Stimulated activated CD4-positive, alpha-beta T cell treated with anti-CD3 and anti-CD28 coated beads, Interleukin-4, amount 100 ng/mL, for 1 hour (primary cell): Measurements from ENCODE around the gene RBM42.
"Not testable (repeated sequence)": the region's sequence is repeated elsewhere in the genome, so short reads cannot be mapped to it uniquely, and the experiment has no call there.

Experiments used
- DNase-seq: peaks from one replicate; pipeline ENCODE4 v3.0.0-alpha.2; 2020

The RBM42 gene

DNA sequence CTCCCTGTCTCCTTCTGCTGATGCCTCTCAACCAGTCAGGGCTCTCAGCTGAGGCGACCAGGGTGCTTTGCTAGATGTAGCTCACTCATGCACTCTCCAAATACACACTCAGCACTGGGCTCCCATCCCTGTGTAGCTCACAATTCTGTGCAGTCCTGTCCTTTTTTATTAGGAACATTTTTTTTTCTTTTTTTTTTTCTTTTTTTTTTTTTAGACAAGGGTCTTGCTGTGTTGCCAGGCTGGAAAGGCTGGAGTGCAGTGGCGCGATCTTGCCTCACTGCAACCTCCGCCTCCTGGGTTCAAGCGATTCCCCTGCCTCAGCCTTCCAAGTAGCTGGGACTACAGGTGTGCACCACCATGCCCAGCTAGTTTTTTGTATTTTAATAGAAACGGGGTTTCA, 26.0 kb downstream of the RBM42 start:
- not testable (repeated sequence) for DNase-seq

DNA sequence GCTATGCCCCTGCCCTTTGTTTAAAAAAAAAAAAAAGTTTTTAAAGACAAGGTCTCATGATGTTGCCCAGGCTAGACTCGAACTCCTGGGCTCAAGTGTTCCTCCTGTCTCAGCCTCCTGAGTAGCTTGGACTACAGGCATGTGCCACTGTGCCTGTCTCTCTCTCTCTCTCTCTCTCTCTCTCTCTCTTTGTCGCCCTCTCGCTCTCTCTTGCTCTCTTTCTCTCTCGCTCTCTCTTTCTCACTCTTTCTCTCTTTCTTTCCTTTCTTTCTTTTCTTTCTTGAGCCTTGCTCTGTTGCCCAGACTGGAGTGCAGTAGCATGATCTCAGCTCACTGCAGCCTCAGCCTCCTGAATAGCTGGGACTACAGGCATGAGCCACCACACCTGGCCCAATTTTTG, 26.8 kb downstream of the RBM42 start:
- DNase-seq: no peak

DNA sequence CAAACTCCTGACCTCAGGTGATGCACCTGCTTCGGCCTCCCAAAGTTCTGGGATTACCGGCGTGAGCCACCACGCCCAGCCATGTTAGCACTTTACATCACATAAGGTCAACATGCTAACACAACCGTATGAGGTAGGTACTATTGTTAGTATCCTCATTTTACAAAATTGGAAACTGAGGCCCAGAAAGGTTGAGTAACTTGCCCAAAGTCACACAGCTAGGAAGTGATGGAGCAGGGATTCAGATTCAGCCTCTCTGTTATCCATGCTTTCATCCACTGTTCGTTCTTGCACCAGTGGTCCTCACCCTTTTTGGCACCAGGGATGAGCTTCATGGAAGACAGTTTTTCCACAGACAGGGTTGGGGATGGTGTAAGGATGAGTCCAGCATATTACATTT, 27.9 kb downstream of the RBM42 start:
- DNase-seq: no peak

DNA sequence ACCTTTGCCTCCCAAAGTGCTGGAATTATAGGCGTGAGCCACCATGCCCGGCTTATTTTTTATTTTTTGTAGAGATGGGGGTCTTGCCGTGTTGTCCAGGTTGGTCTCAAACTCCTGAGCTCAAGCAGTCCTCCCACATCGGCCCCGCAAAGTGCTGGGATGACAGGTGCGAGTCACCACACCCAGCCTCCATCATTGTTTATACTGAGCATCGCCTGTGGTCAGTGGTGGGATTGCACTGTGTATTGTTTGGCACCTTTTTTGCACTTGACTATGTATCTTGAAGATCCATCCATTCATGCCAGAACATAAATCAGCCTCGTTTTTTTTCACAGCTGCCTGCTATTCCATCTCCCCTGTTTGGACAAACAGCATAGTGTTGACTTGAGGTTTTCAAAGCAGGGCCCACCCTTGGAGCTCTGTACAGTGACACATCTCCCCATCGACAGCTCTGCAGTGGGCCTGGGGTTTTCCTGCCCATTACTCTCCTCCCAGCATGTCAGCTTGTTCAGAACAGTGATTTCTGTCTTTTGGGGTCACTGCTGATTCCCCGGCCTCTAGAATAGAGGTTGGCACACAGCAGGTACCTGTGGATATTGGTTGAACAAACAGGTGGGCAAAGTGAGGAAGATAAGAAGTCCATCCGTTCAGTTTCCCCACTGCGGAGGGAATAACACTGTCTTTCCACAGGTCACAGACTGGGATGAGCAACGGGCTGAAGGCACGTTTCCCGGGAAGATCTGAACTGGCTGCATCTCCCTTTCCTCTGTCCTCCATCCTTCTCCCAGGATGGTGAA, 29.3 kb downstream of the RBM42 start:
- DNase-seq: no peak

DNA sequence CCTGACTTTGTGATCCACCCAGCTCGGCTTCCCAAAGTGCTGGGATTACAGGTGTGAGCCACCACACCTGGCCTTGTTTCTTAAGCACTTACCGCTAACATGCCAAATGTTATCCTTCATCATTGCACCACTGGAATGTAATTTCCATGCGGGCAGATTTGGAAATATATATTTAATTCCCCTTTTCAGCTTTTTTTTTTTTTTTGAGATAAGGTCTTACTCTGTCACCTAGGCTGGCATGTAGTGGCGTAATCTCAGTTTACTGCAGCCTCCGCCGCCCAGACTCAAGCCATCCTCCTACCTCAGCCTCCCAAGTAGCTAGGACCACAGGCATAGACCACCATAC, 33.1 kb downstream of the RBM42 start:
- DNase-seq: no peak

DNA sequence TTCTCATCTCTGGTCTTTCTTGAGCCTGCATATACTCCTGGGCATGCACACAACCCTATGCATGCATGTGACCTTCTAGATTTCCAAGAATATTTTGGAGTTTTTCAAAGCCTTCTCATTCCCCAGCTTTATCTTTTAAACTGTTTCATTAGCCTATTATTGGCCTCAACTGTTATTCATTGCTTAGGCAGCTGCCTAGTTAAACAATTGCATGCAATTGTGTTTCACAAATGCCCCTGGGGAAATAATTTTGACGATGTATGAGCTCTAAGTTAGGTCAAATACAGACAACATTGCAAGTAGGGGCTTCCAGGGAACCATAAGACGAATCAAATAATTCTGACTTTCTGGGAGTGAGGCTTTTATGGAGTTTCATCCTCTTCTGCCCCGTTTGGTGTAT, 35.1 kb downstream of the RBM42 start:
- no peak for DNase-seq

DNA sequence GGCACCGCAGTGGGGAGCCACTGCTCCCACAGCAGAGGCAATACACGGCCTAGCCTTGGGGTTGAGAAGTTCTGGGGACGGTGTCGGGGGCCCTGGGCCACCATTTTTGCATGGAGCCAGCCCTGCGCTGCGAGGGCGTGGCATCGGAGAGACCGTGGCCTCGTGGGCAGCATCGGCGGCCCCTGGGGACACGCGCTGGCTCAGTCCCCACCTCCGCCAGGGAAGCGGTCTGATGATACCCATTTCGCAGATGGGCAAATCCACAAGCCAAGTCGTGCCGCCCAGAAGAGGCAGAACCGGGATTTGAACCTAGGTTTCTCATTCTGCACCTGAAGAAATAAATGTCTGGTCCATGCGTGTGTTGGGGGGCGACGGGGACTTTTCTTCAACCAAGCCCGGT, 36.3 kb downstream of the RBM42 start:
- no peak for DNase-seq

DNA sequence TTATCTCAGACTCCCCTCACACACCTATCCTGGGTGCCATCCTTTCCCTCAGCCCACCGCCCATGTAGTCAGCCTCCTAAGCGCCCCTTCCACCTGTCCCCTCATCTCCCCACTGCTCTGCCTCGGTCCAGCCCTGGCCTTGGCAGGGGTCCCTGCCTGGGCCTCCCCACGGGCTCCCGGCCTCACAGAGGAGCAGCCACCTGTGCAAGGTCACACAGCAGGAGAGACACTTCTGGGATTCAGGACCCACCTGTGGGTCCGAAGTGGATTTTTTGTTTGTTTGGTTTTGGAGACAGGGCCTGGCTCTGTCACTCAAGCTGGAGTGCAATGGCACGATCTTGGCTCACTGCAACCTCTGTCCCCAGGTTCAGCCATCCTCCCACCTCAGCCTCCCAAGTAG, 36.8 kb downstream of the RBM42 start:
- no peak for DNase-seq

DNA sequence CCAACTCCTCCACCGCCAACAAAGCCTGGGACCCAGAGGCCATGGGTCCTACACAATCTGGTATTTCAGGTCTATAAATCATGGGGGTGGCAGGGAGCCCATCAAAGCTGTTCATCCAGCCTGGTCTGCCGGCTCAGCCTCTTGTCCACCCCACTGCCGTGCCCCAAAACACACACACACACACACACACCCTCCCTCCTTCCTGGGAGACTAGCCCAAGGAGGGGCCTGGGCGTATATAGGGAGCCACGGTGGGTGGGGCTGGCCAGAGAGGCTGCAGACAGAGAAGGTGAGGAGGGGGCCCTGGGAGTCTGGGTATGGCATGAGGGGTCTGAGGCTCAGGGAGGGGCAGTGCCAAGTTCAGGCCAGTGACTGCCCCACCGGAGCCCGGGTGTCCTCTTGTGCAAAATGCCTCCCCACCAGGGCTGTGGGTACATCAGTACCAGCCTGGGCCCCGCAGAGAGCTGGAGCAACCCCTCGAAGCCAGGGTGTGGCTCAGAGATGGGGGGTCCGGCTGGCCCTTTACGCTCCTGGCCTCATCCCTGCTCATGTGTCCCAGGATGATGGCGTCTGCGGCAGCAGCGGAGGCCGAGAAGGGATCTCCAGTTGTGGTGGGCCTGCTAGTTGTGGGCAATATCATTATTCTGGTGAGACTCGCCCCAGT, 37.5 kb downstream of the RBM42 start, which contains the start of gene UPK1A:
UPK1A (plus strand) TSS at position 267 of the 663 bp plus-strand sequence; CDS start at position 563, 296 bp downstream.
- no peak for DNase-seq

DNA sequence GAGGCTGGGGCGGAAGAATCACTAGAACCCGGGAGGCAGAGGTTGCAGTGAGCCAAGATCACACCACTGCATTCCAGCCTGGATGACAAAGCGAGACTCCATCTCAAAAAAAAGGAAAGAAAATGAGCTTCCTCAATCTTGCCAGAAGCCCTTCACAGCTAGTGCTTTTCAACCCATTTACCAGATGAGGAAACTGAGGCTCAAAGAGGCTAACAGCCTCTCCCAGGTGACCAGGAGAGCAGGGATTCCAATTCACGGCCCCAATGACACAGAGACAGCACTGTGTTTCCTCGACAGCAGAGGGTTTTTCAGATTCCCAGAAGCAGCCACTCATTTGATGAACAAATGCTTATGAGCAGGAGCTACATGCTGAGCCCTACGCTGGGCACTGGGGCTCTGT, 40.7 kb downstream of the RBM42 start:
- DNase-seq: no peak

DNA sequence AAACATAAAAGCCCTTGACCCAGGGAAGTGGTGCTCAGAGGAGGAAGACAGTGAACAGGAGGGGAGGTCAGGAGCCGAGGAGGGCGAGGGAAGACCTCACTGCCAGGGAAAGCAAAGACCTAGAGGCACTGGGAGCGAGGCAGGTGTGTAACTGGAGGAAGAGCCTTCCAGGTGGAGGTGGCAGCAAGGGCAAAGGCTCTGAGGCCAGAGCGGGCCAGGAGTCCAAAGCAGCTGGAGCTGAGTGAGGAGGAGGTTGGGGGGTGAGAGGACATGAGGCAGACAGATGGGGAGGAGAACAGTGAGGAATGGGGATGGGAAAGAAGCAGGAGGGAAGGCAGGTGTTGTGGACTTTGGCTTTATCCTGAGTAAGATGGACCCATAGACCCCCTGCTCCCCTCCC, 41.1 kb downstream of the RBM42 start:
- no peak for DNase-seq

DNA sequence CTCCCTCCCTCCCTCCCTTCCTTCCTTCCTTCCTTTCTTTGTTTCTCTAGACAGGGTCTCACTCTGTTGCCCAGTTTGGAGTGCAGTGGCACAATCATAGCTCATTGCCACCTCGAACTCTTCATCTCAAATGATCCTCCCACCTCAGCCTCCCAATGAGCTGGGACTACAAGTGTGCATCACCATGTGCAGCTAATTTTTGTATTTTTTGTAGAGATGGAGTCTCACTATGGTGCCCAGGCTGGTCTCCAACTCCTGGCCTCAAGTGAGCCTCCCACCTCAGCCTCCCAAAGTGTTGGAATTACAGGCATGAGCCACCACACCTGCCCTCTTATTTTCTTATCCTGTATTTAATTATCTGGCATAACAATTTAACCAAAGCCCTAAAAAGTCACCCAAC, 41.9 kb downstream of the RBM42 start:
- DNase-seq: no peak

DNA sequence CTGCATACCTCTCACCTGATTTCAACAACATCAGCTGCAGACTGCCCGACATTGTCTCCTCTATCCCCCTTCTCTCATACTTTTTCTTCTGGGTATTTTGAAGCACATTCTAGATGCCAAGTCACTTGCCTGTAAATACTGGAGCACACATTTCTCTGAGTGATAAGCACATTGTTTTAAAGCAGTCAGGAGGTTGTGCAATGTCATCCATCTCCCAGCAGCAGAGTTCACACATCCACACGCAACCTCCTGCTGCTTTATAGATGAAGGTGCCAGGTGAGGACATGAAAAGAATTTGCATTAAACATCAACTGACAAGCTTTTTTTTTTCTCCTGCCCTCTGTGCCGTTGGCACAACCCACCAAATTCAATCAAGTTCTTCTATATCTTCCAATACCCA, 43.0 kb downstream of the RBM42 start:
- DNase-seq: no peak

DNA sequence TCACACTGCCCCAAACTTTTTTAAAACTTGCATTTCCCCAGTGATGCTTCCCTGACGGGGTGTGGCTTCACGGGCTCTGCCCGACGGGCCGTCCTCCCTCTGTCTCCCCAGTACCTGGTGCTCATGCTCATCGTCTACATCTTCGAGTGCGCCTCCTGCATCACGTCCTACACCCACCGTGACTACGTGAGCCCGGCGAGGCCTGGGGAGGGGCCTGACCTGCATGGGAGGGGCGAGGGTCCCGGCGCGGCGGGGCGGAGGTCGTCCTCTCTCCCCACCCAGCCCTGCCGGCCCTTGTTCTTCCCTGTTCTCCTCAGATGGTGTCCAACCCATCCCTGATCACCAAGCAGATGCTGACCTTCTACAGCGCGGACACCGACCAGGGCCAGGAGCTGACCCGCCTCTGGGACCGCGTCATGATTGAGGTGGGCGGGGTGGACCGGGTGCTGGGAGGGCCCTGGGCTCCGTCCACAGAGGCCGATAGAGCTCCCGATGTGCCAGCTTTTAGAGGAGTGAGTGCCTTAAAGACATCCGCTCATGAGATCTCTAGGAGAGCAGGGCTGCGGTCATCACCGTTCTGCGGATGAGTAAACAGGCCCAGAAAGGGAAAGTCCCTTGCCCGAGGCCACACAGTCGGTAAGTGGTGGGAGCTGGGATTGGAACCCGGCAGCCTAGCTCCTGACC, 44.4 kb downstream of the RBM42 start:
- peak; percentile 30 for DNase-seq

DNA sequence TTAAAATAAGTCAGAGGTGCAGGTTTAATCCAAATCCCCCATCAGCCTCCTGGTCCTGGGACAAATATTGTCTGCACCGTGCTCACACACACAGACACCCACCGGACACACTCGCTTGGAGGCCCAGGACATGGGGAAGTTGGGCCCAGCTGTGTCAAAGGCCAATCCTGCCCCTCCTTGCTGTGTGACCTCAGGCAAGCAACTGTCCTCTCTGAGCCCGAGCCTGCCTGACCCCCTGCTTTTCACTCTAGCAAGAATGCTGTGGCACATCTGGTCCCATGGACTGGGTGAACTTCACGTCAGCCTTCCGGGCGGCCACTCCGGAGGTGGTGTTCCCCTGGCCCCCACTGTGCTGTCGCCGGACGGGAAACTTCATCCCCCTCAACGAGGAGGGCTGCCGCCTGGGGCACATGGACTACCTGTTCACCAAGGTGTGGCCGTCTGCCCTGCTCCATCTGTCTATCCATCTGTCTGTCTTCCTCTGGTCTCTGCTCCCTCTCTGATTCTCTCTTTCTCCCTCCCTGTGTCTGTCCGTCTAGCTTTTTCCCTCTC, 46.8 kb downstream of the RBM42 start:
- no peak for DNase-seq
